ENCODE measurements around the gene VILL.

DNA sequence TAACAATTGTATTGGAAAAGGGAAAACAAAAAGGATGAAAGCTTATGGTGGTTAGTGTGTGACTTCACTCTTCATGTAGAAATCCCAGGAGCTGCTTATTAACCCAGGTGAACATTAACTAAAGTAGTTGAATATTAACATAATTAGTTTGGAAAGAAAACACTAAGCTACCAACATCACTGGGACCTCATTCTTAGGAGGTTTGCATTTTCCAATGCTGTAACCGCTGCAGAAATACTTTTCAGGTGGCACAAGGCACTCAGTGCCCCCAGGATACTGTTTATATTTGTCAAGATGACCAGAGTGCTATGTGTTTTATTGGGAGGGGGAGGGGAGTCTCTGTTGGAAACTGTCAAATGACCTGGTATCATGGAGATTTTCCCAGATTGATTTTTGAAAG is 25.9 kb upstream of the VILL start:
- peak; percentile 49 to 69 for TF ChIP-seq RXRA (IDR thresholded peaks at IDR 0.05)
- TF ChIP-seq, protein P1, sequence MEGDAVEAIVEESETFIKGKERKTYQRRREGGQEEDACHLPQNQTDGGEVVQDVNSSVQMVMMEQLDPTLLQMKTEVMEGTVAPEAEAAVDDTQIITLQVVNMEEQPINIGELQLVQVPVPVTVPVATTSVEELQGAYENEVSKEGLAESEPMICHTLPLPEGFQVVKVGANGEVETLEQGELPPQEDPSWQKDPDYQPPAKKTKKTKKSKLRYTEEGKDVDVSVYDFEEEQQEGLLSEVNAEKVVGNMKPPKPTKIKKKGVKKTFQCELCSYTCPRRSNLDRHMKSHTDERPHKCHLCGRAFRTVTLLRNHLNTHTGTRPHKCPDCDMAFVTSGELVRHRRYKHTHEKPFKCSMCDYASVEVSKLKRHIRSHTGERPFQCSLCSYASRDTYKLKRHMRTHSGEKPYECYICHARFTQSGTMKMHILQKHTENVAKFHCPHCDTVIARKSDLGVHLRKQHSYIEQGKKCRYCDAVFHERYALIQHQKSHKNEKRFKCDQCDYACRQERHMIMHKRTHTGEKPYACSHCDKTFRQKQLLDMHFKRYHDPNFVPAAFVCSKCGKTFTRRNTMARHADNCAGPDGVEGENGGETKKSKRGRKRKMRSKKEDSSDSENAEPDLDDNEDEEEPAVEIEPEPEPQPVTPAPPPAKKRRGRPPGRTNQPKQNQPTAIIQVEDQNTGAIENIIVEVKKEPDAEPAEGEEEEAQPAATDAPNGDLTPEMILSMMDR (IDR thresholded peaks at IDR 0.05; ENCODE audit: low read depth, low read length, missing input control), result no peak
- TF ChIP-seq, protein P2, sequence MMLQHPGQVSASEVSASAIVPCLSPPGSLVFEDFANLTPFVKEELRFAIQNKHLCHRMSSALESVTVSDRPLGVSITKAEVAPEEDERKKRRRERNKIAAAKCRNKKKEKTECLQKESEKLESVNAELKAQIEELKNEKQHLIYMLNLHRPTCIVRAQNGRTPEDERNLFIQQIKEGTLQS (IDR thresholded peaks at IDR 0.05), result no peak
- TF ChIP-seq RAD21 (IDR thresholded peaks at IDR 0.05), result peak; percentile 42 to 46
- peak; percentile 79 for TF ChIP-seq SP1 (IDR thresholded peaks at IDR 0.05)
- TF ChIP-seq GABPA (IDR thresholded peaks at IDR 0.05 in 1 of 2, conservative IDR thresholded peaks at IDR 0.05 in 1 of 2), result no peak
- TF ChIP-seq JUND (IDR thresholded peaks at IDR 0.05), result peak; percentile 2 to 58
- TF ChIP-seq, protein P3, sequence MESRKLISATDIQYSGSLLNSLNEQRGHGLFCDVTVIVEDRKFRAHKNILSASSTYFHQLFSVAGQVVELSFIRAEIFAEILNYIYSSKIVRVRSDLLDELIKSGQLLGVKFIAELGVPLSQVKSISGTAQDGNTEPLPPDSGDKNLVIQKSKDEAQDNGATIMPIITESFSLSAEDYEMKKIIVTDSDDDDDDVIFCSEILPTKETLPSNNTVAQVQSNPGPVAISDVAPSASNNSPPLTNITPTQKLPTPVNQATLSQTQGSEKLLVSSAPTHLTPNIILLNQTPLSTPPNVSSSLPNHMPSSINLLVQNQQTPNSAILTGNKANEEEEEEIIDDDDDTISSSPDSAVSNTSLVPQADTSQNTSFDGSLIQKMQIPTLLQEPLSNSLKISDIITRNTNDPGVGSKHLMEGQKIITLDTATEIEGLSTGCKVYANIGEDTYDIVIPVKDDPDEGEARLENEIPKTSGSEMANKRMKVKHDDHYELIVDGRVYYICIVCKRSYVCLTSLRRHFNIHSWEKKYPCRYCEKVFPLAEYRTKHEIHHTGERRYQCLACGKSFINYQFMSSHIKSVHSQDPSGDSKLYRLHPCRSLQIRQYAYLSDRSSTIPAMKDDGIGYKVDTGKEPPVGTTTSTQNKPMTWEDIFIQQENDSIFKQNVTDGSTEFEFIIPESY (IDR thresholded peaks at IDR 0.05), result no peak

Data from liver (tissue), 3 donors.